HCT116 (cell line): Measurements from ENCODE around the gene XPNPEP2. TPM values are rescaled to one million over a fixed set of nuclear protein-coding genes. Genes with fewer than 3 reads are reported as not detected.

ENCODE experiments used
- ATAC-seq: fragments of 200-7000 bp; cut with Tn5 transposase; 2 replicates; pipeline ENCODE4 v1.9.1; 2020; ENCODE audit warnings: mild to moderate bottlenecking, moderate library complexity
- BruUV-seq: library from RNA; stranded (reverse); fragments of 400-500 nt; replicated peaks from 2 replicates; lab custom pipeline; 2021; lab: Mats Ljungman, UMichigan
- CTCF ChIA-PET: fragments of 300-600 bp; sonication (Branson Sonifier 250); formaldehyde crosslinking; loops from one replicate; lab custom pipeline; 2021; ENCODE audit warnings: antibody characterized with exemption; lab: Charles Lee
- POLR2A ChIA-PET: fragments of 300-600, 350-600 bp; sonication (Branson Sonifier 250); formaldehyde crosslinking; loops from one replicate; lab custom pipeline; 2021; ENCODE audit warnings: antibody characterized with exemption; lab: Charles Lee
- RAD21 ChIA-PET, 2 experiments: fragments of 300-600 bp; sonication (Branson Sonifier 250); formaldehyde crosslinking; loops; one replicate each; lab custom pipeline; 2023; ENCODE audit warnings: low total read pairs in 2 of 2; ENCODE audit not compliant: uncharacterized antibody in 2 of 2, unreplicated experiment in 2 of 2, low non-redundant PET in 1 of 2; lab: Charles Lee
- DNase-seq: peaks from one replicate; pipeline ENCODE4 v3.0.0-alpha.2; 2010; ENCODE audit warnings: low read depth, low spot score
- H2AFZ ChIP-seq: fragments of 200-600 bp; shearing (Covaris generic), sonication (generic); 2 replicates; pipeline ENCODE4 v1.6.1; 2017; ENCODE audit warnings: low read depth, mixed run types, mixed read lengths, antibody characterized with exemption, low read length; ENCODE audit not compliant: poor library complexity, severe bottlenecking
- H3K27ac ChIP-seq: 2 replicates; pipeline ENCODE4 v1.5.1; 2012; ENCODE audit warnings: low read depth, low read length
- H3K27me3 ChIP-seq: fragments of 200-600 bp; sonication (generic); 2 replicates; pipeline ENCODE4 v1.6.1; 2016; ENCODE audit warnings: mixed run types, low read length, mixed read lengths; ENCODE audit not compliant: insufficient read depth
- H3K36me3 ChIP-seq, 2 experiments: fragments of 200-500 bp in 1 of 2; fragments of 200-600 bp in 1 of 2; sonication (Bioruptor generic) in 1 of 2; sonication (generic) in 1 of 2; 2 replicates each; pipeline versions ENCODE4 v1.5.1 to v1.6.1; 2014 to 2016; ENCODE audit warnings: low read length in 2 of 2, inconsistent platforms in 1 of 2, mixed read lengths in 1 of 2, mixed run types in 1 of 2; ENCODE audit not compliant: insufficient read depth in 2 of 2, control insufficient read depth in 1 of 2
- H3K4me1 ChIP-seq, 2 experiments: fragments of 200-600 bp in 1 of 2; sonication (generic) in 1 of 2; 2 replicates each; pipeline versions ENCODE4 v1.5.1 to v1.6.1; 2012 to 2017; ENCODE audit warnings: low read length in 2 of 2, inconsistent platforms in 1 of 2, mild to moderate bottlenecking in 1 of 2, mixed read lengths in 1 of 2, mixed run types in 1 of 2, moderate library complexity in 1 of 2; ENCODE audit not compliant: insufficient read depth in 2 of 2, control insufficient read depth in 1 of 2
- H3K4me2 ChIP-seq: fragments of 200-600 bp; sonication (generic); 2 replicates; pipeline ENCODE4 v1.6.1; 2017; ENCODE audit warnings: mixed run types, low read length, mixed read lengths
- H3K4me3 ChIP-seq, 2 experiments: fragments of 200-600 bp in 1 of 2; sonication (generic) in 1 of 2; replicated peaks in 1 of 2; 2 replicates each; pipeline ENCODE4 v1.5.1; 2011 to 2016; ENCODE audit warnings: low read length in 2 of 2, control low read depth in 1 of 2, low read depth in 1 of 2, mild to moderate bottlenecking in 1 of 2, mixed read lengths in 1 of 2, mixed run types in 1 of 2
- H3K79me2 ChIP-seq: fragments of 200-600 bp; sonication (generic); 2 replicates; pipeline ENCODE4 v1.6.1; 2017; ENCODE audit warnings: mild to moderate bottlenecking, mixed run types, low read length, moderate library complexity, mixed read lengths; ENCODE audit not compliant: insufficient read depth
- H3K9ac ChIP-seq: fragments of 200-600 bp; sonication (generic); 2 replicates; pipeline ENCODE4 v1.6.1; 2016; ENCODE audit warnings: low read length, mixed read lengths
- H3K9me2 ChIP-seq: fragments of 200-600 bp; sonication (generic), shearing (Covaris generic); 2 replicates; pipeline ENCODE4 v1.6.1; 2017; ENCODE audit warnings: mixed run types, mild to moderate bottlenecking, moderate library complexity; ENCODE audit not compliant: insufficient read depth
- H3K9me3 ChIP-seq, 2 experiments: fragments of 200-500 bp in 1 of 2; fragments of 200-600 bp in 1 of 2; sonication (Bioruptor generic) in 1 of 2; sonication (generic) in 1 of 2; 2 replicates each; pipeline ENCODE4 v1.6.1; 2014 to 2017; ENCODE audit warnings: low read length in 2 of 2, mixed read lengths in 2 of 2, inconsistent platforms in 1 of 2, low read depth in 1 of 2, mild to moderate bottlenecking in 1 of 2, mixed run types in 1 of 2, moderate library complexity in 1 of 2; ENCODE audit not compliant: control insufficient read depth in 1 of 2, insufficient read depth in 1 of 2
- H4K20me1 ChIP-seq: fragments of 200-600 bp; sonication (generic), shearing (Covaris generic); 2 replicates; pipeline ENCODE4 v1.6.1; 2017; ENCODE audit warnings: mixed run types, mild to moderate bottlenecking, moderate library complexity; ENCODE audit not compliant: insufficient read depth
- ATF3 ChIP-seq: IDR thresholded peaks from 2 replicates; pipeline ENCODE4 v1.6.1; 2012
- CBX3 ChIP-seq: IDR thresholded peaks from 2 replicates; pipeline ENCODE4 v1.6.1; 2012; ENCODE audit warnings: low read depth
- EGR1 ChIP-seq: IDR thresholded peaks from 2 replicates; pipeline ENCODE4 v1.6.1; 2012; ENCODE audit warnings: low read depth
- EZH2phosphoT487 ChIP-seq: fragments of 200-600 bp; IDR thresholded peaks from 2 replicates; pipeline ENCODE4 v1.6.1; 2018; ENCODE audit warnings: antibody characterized with exemption, borderline replicate concordance
- JUND ChIP-seq: IDR thresholded peaks from 2 replicates; pipeline ENCODE4 v1.6.1; 2012
- MAX ChIP-seq: IDR thresholded peaks from 2 replicates; pipeline ENCODE4 v1.6.1; 2012
- REST ChIP-seq: IDR thresholded peaks from 2 replicates; pipeline ENCODE4 v1.6.1; 2012; ENCODE audit warnings: low read depth
- ZFX ChIP-seq: fragments of 450-650 bp; IDR thresholded peaks from 2 replicates; pipeline ENCODE4 v1.6.1; 2017
- intact Hi-C: fragments of 100-400 bp; cut with micrococcal nuclease; formaldehyde crosslinking; loops from 2 replicates; pipeline ENCODE4 v1.10.0; 2022
- total RNA-seq: library from RNA; stranded (reverse); gene quantifications from one replicate; pipeline ENCODE4 v1.2.1, GENCODE V29; 2021; ENCODE audit not compliant: unreplicated experiment

XPNPEP2 gene
- total RNA-seq, 1 experiment from 2014 or later, result not detected

GRCh38 chrX:129700536-129700935, 38.2 kb upstream of the XPNPEP2 start:
- TF ChIP-seq CBX3, result no peak
- no peaks in the 10 kb centered on the region for H3K9me2 ChIP-seq
- POLR2A ChIA-PET, result no interaction called here
- H3K27ac ChIP-seq, result no peak overlapping the region
- no peaks in the 10 kb centered on the region for H3K36me3 ChIP-seq
- intact Hi-C loops, result no loop called here
- DNase-seq (no peak), ATAC-seq (no peak)
- H3K9ac ChIP-seq, result no peak overlapping the region
- no peaks in the 10 kb centered on the region for H4K20me1 ChIP-seq
- no peak overlapping the region for H3K4me2 ChIP-seq
- H3K4me3 ChIP-seq, result no peak overlapping the region
- no TSS peak for BruUV-seq
- no peaks in the 10 kb centered on the region for H3K79me2 ChIP-seq
- H3K9me3 ChIP-seq, result no peaks in the 10 kb centered on the region
- no peak overlapping the region for H2AFZ ChIP-seq
- RAD21 ChIA-PET, result no interaction called here
- no peaks in the 10 kb centered on the region for H3K27me3 ChIP-seq
- CTCF ChIA-PET, result no interaction called here
- peaks cover 0 to 6% of the 10 kb centered on the region in 2 experiments; a peak in 1 of 4 replicates for H3K4me1 ChIP-seq

- H3K4me3 ChIP-seq, result no peak overlapping the region
- BruUV-seq, result no TSS peak
- no peak for DNase-seq
- no peak overlapping the region for H3K27ac ChIP-seq
- H2AFZ ChIP-seq, result no peak overlapping the region
- H3K9me2 ChIP-seq, result no peaks in the 10 kb centered on the region
- H3K36me3 ChIP-seq, result no peaks in the 10 kb centered on the region
- H3K4me2 ChIP-seq, result no peak overlapping the region
- CTCF ChIA-PET, result interaction anchor here (1.3 kb wide), 1 partner anchor 25 kb away, joined by 3 read pairs; no protein-coding TSS in a partner anchor
- H4K20me1 ChIP-seq, result no peaks in the 10 kb centered on the region
- no peak for ATAC-seq
- POLR2A ChIA-PET, result no interaction called here
- no peaks in the 10 kb centered on the region for H3K9me3 ChIP-seq
- peaks cover 0 to 6% of the 10 kb centered on the region in 2 experiments; a peak in 1 of 4 replicates for H3K4me1 ChIP-seq
- no peak overlapping the region for H3K9ac ChIP-seq
- intact Hi-C loops, result no loop called here
- H3K27me3 ChIP-seq, result no peaks in the 10 kb centered on the region
- no peak for TF ChIP-seq REST
- no peak for TF ChIP-seq MAX
- no peak for TF ChIP-seq JUND
- no peak for TF ChIP-seq ATF3
- no peak for TF ChIP-seq EGR1
- TF ChIP-seq ZFX, result no peak
- TF ChIP-seq EZH2phosphoT487, result no peak
- no peaks in the 10 kb centered on the region for H3K79me2 ChIP-seq
- RAD21 ChIA-PET, result no interaction called here
Measured at GRCh38 chrX:129701624-129702069, 37.1 kb upstream of the XPNPEP2 start.
